GM19463 (cell line): ENCODE data around the gene TPX2.

Source experiments
- ATAC-seq: cut with Tn5 transposase; IDR thresholded peaks from one replicate; pipeline ENCODE4 v1.9.1; 2021; ENCODE audit warnings: mild to moderate bottlenecking, moderate library complexity; ENCODE audit not compliant: unreplicated experiment

TPX2 gene

DNA sequence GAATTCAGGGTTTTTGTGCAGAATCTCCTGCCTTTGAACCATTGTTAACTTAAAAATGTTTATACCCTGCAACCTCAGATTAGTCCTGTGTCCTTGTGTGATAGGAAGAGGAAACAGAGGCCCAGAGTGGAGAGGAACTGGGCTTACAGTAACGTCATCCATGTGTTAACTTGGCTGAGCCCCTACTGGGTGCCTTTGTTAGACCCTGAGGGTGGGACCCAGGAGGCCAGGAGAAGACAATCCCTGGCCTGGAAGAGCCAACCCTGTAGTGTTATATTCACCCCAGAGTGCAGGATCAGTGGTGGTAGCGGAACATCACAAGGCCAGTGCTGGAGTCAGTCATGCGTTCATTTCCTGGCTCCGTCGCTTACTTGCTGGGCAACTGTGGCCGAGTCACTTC is 90.6 kb downstream of the TPX2 start:
- ATAC-seq = no peak

GRCh38 chr20:31830406-31830981 is 91.4 kb downstream of the TPX2 start:
- ATAC-seq = no peak

- no peak for ATAC-seq
Measured at GRCh38 chr20:31831211-31831610, 92.1 kb downstream of the TPX2 start.

- no peak for ATAC-seq
Measured at GRCh38 chr20:31831771-31832306, 92.7 kb downstream of the TPX2 start.

DNA sequence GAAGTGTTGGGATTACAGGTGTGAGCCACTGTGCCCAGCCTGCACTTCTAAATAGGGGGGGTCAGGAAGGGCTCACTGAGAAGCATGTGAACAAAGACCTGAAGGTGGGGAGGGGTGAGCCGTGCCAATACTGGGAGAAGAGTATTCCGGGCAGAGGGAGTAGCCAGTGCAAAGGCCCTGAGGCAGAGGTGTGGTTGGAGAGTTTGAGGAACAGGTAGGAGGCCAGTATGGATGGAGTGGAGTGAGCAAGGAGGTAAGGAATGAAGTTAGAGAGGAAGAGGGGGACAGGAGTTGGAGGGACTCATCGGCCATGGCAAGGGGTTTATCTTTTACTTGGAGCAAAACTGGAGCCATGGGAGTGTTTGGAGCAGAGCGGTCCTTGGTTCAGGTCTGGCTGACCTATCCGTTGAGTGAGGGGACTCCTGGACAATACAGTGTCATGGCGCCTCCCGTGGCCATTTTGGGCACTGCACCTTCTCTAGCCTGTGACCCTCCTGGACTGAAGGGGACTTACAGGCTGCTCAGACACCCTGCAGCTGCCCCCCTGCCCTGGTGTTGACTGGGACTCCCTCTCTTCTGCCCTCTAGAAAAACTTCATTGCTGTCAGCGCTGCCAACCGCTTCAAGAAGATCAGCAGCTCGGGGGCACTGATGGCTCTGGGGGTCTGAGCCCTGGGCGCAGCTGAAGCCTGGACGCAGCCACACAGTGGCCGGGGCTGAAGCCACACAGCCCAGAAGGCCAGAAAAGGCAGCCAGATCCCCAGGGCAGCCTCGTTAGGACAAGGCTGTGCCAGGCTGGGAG is 94.2 kb downstream of the TPX2 start:
- ATAC-seq = no peak

DNA sequence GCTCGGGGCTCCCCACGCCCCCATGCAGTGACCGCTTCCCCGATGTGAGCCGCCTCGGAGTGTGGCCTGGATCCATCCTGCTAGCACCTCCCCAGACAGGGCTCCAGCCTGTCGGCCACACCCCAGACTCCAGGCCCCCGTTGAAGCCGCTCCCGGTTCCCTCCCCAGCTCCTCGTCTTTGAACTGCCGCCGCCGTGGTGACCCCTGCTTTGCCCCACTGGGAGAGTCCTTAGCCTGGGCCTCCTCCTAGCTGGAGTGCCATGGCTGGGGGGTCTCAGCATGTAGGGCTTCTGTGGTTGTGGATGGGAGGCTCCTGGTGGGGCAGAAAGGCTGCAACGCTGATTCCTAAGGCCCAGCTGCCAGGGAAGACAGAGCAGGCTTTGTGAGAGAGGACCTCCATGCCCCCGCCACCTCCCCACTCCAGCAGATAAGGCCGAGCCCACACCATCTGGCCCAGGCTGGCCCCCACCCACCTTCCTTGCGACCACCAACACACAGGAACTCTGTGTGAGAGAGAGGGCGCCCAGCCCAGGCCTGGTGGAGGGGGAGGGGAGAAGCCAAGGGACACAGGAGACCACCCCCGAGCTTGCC is 94.9 kb downstream of the TPX2 start:
- ATAC-seq = no peak

- no peak for ATAC-seq
Measured at GRCh38 chr20:31835554-31835953, 96.5 kb downstream of the TPX2 start.

DNA sequence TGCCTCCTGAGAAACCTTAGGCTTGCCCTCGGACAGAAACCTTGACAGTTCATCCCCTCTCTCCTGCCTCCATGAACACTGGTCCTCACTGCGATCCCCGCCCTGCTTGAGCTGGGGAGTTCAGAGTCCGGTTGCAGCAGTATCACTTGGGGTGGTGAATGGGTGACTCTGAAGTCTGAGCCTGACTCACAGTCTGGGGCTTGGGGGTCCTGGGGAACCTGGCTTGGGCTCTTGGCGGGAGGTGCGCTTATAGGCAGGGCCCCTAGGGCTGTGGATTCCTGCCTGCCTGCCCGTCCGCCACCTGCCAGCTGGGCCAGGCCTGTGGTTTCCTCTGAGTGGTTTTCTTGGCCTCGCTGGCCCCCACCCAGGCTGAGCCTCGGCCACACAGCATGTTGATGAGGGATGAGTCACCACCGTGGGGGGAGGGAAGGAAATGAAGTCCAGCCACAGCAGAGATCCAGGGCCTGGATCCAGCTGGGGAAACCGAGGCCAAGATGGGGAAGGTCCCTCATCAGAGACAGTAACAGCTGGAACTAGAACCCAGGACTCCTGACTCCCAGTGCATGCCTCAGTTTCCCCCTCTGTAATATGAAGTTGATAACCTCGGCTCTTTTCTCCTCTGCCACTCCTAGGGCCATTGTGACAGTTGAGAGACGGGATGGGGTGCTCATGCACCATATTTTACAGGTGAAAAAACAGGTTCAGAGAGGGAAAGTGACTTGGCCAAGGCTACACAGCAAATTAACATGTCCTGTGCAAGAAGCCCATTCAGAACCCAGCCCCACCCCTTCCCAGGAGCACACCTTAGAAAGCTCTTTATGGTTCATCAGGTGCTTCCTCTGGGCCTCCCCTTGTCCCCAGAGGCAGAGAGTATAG is 97.1 kb downstream of the TPX2 start:
- peak; percentile 92 for ATAC-seq

GRCh38 chr20:31836853-31837608 is 97.9 kb downstream of the TPX2 start:
- ATAC-seq = no peak

- no peak for ATAC-seq
Measured at GRCh38 chr20:31837896-31838397, 98.9 kb downstream of the TPX2 start.

GRCh38 chr20:31838646-31839292 is 99.7 kb downstream of the TPX2 start:
- ATAC-seq = no peak

GRCh38 chr20:31839782-31840487 is 100.8 kb downstream of the TPX2 start:
- ATAC-seq = no peak

GRCh38 chr20:31840906-31841816 is 102.1 kb downstream of the TPX2 start:
- no peak for ATAC-seq

GRCh38 chr20:31841928-31842327 is 102.8 kb downstream of the TPX2 start:
- no peak for ATAC-seq

- no peak for ATAC-seq
Measured at GRCh38 chr20:31842471-31843157, 103.5 kb downstream of the TPX2 start.

DNA sequence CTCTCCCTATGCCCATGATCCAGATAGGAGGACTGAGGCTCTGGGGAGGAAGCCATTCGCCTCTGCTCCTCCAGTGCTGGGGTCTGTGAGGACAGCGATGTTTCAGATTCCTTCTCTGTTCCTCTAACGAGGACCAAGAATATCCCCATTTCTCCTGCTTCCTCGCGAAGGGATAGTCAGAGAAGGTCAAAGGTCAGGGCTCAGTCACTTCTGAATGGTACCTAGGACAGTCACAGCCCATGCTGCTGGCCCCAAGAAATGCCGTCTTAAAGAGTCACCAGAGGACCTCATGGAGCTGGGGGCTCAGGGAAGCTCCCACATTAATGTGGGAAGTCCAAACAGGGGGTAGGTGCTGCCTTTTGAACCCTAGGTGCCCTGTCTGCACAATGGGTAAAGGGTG is 104.2 kb downstream of the TPX2 start:
- no peak for ATAC-seq

DNA sequence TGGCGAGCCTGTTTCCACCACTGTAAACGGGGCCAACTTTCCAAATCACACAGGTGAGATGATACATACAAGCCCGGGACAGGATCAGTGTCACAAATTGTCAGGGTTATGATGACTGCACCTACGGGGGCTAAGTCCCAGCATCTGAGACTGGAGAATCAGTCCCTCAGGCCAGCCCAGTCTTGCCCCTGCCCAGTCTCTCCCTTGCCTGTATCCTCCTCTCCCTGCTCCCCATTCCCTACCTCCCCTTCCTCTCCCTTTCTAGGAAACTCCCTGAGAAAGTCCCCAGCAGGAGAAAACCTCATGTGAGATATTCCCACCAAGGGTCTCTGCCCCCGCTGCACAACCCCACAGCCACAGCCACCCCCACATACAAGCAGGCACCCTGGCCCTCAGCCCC is 104.8 kb downstream of the TPX2 start:
- ATAC-seq = no peak
